Tibial artery (tissue), 4 donors: Measurements from ENCODE around the gene ERBB4.

Experiments used
- DNase-seq, 2 donors: peaks; one replicate each; pipeline ENCODE4 v3.0.0-alpha.2; 2019
- H3K27ac ChIP-seq, 2 donors: fragments of 200-600 bp; sonication (generic) in 1 of 2; 1 replicate in 1 of 2; 2 replicates in 1 of 2; pipeline ENCODE4 v1.5.1; 2018 to 2019; ENCODE audit warnings: mild to moderate bottlenecking in 1 of 2
- H3K27me3 ChIP-seq, 2 donors: fragments of 200-600 bp; sonication (generic) in 1 of 2; one replicate each; pipeline versions ENCODE4 v1.5.1 to v1.6.0; 2016 to 2019
- H3K36me3 ChIP-seq, 3 donors: fragments of 200-600 bp; sonication (generic) in 2 of 3; one replicate each; pipeline ENCODE4 v1.5.1; 2016 to 2019; ENCODE audit warnings: mild to moderate bottlenecking in 2 of 3
- H3K4me1 ChIP-seq, 4 donors: fragments of 200-600 bp; sonication (generic) in 2 of 4; 1 replicate in 3 of 4; 2 replicates in 1 of 4; pipeline ENCODE4 v1.5.1; 2016 to 2019
- H3K4me3 ChIP-seq, 2 donors: fragments of 200-600 bp; sonication (generic) in 1 of 2; 1 replicate in 1 of 2; 2 replicates in 1 of 2; pipeline ENCODE4 v1.5.1; 2018 to 2019; ENCODE audit warnings: mild to moderate bottlenecking in 2 of 2
- H3K9me3 ChIP-seq, 3 donors: fragments of 200-600 bp; sonication (generic) in 1 of 3; one replicate each; pipeline ENCODE4 v1.5.1; 2016 to 2019
- CTCF ChIP-seq, 2 experiments: fragments of 200-600 bp in 1 of 2; fragments of 450-650 bp in 1 of 2; IDR thresholded peaks; one replicate each; pipeline ENCODE4 v1.5.1; 2017 to 2019; ENCODE audit warnings: antibody characterized with exemption in 2 of 2, mild to moderate bottlenecking in 1 of 2, moderate library complexity in 1 of 2
- intact Hi-C: fragments of 100-400 bp; cut with DNase I; formaldehyde crosslinking; loops from one replicate; pipeline ENCODE4 v1.15.0; 2023; ENCODE audit warnings: low total_unique reads

ERBB4 gene

DNA sequence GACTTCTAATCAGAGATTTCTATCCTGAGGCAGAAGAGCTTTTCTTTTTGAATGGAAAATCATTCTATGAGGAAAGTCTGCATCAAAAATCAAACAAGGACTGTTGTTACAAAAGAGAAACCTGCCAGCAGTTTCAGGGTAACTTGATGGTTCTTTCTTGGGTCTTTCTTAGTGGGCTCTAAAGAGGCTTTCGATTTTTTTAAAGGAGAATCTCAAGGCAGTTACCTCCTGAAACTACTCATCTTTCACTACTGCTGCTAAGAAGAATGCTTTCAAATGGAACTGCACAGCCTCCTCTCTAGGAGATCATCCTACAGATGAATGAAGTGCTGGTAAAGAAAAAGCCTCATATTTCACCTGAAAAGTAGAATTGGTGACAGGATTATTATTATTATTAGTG, 272.3 kb downstream of the ERBB4 start:
- no peaks in the 10 kb centered on the region for H3K9me3 ChIP-seq
- intact Hi-C loops = no loop called here
- H3K27me3 ChIP-seq = no peaks in the 10 kb centered on the region
- H3K27ac ChIP-seq = no peak overlapping the region
- no peak overlapping the region for H3K4me3 ChIP-seq
- TF ChIP-seq CTCF (IDR thresholded peaks at IDR 0.05) = no peak
- no peaks in the 10 kb centered on the region for H3K36me3 ChIP-seq
- no peak for DNase-seq
- peaks cover 0 to 4% (median 0%) of the 10 kb centered on the region in 4 donors for H3K4me1 ChIP-seq

GRCh38 chr2:212265777-212266176, 272.8 kb downstream of the ERBB4 start:
- intact Hi-C loops = no loop called here
- no peaks in the 10 kb centered on the region for H3K36me3 ChIP-seq
- peaks cover 0 to 4% (median 0%) of the 10 kb centered on the region in 4 donors for H3K4me1 ChIP-seq
- TF ChIP-seq CTCF (IDR thresholded peaks at IDR 0.05) = no peak
- no peaks in the 10 kb centered on the region for H3K27me3 ChIP-seq
- H3K27ac ChIP-seq = no peak overlapping the region
- no peak for DNase-seq
- no peaks in the 10 kb centered on the region for H3K9me3 ChIP-seq
- H3K4me3 ChIP-seq = no peak overlapping the region

- Histone ChIP-seq H3K36me3 (no peaks in the 10 kb centered on the region), H3K4me3 (no peak overlapping the region), H3K27me3 (no peaks in the 10 kb centered on the region), H3K27ac (no peak overlapping the region), H3K9me3 (no peaks in the 10 kb centered on the region), H3K4me1 (peaks cover 0 to 4% (median 0%) of the 10 kb centered on the region in 4 donors)
- TF ChIP-seq CTCF (IDR thresholded peaks at IDR 0.05) = no peak
- DNase-seq = no peak
- intact Hi-C loops = no loop called here
These were observed 274.4 kb downstream of the ERBB4 start for GRCh38 chr2:212264187-212264586.

DNA sequence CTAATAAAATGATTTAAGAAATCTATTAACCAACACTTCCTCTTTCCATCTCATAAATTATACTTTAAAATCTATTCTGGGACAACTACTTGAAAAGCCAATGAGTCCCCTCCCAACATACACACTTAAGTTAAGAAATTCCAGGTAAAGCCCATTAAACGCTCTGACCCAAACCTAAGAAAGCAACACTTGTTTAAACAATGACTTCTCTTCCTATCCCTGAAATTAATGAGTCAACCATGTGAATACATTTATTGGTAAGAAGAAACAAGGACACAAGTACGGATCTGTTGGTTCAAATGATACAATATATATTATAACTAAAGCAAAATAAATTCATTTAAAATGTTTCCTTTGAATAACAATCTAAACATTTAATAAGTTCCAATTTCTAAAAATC, 279.4 kb downstream of the ERBB4 start:
- no peaks in the 10 kb centered on the region for H3K4me1 ChIP-seq
- H3K9me3 ChIP-seq = no peaks in the 10 kb centered on the region
- intact Hi-C loops = no loop called here
- no peak for DNase-seq
- no peak for TF ChIP-seq CTCF (IDR thresholded peaks at IDR 0.05)
- H3K27me3 ChIP-seq = no peaks in the 10 kb centered on the region
- H3K36me3 ChIP-seq = no peaks in the 10 kb centered on the region
- H3K27ac ChIP-seq = no peak overlapping the region
- no peak overlapping the region for H3K4me3 ChIP-seq

GRCh38 chr2:212254339-212254738, 284.3 kb downstream of the ERBB4 start:
- H3K4me1 ChIP-seq = no peaks in the 10 kb centered on the region
- no peak overlapping the region for H3K27ac ChIP-seq
- H3K4me3 ChIP-seq = no peak overlapping the region
- intact Hi-C loops = loop anchor here (5.0 kb wide), 1 partner anchor 1867 kb away; no protein-coding TSS in a partner anchor
- no peak for TF ChIP-seq CTCF (IDR thresholded peaks at IDR 0.05)
- H3K36me3 ChIP-seq = no peaks in the 10 kb centered on the region
- H3K27me3 ChIP-seq = no peaks in the 10 kb centered on the region
- no peak for DNase-seq
- no peaks in the 10 kb centered on the region for H3K9me3 ChIP-seq

DNA sequence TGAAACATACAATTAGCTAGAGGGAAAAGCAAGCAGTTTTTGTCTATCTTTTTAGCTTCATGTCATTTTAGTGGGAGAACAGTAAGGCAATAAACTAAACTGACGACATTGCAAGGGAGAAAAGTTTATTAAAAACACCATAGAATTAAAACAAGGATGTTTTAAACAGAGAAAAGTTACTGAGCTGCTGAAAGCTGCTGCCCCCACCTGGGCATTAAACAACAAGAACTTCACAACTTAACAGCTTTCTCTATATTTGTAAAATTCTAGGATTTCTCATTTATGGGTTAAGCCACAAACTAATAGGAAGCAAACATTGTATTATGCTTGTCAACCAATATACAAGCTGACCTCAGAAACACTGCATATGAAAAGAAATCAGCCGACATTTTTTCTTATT, 289.2 kb downstream of the ERBB4 start:
- intact Hi-C loops = no loop called here
- no peak for DNase-seq
- no peak overlapping the region for H3K27ac ChIP-seq
- H3K9me3 ChIP-seq = no peaks in the 10 kb centered on the region
- peak; percentile 14 to 15 for TF ChIP-seq CTCF (IDR thresholded peaks at IDR 0.05)
- H3K27me3 ChIP-seq = no peaks in the 10 kb centered on the region
- H3K4me3 ChIP-seq = no peak overlapping the region
- no peaks in the 10 kb centered on the region for H3K36me3 ChIP-seq
- no peaks in the 10 kb centered on the region for H3K4me1 ChIP-seq
